GM12872 (cell line): ENCODE results near the gene PANK1.

Experiments
- TF ChIP-seq, protein P1 (sequence below): IDR thresholded peaks from 3 replicates; pipeline ENCODE4 v1.5.1; 2011; ENCODE audit warnings: low read depth, mild to moderate bottlenecking, low read length, moderate library complexity; ENCODE audit not compliant: insufficient read depth

The PANK1 gene

DNA sequence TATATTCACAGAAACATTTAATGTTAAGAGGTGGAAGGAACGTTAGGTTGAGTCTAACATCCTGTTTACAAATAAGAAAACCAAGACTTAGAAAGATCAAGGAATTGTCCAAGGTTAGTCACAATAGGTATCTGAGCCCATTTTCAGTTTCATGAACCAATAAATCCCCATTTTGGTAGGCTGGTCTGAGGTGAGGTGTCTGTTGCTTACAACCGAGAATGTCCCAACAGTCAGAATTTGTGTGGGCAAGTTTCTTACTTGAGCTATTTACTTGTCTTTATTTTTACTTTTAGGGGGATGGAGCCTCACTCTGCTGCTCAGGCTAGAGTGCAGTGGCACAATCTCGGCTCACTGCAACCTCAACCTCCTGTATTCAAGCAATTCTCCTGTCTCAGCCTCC lies 23.6 kb downstream of the PANK1 start:
- TF ChIP-seq, protein P1, sequence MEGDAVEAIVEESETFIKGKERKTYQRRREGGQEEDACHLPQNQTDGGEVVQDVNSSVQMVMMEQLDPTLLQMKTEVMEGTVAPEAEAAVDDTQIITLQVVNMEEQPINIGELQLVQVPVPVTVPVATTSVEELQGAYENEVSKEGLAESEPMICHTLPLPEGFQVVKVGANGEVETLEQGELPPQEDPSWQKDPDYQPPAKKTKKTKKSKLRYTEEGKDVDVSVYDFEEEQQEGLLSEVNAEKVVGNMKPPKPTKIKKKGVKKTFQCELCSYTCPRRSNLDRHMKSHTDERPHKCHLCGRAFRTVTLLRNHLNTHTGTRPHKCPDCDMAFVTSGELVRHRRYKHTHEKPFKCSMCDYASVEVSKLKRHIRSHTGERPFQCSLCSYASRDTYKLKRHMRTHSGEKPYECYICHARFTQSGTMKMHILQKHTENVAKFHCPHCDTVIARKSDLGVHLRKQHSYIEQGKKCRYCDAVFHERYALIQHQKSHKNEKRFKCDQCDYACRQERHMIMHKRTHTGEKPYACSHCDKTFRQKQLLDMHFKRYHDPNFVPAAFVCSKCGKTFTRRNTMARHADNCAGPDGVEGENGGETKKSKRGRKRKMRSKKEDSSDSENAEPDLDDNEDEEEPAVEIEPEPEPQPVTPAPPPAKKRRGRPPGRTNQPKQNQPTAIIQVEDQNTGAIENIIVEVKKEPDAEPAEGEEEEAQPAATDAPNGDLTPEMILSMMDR: no peak

DNA sequence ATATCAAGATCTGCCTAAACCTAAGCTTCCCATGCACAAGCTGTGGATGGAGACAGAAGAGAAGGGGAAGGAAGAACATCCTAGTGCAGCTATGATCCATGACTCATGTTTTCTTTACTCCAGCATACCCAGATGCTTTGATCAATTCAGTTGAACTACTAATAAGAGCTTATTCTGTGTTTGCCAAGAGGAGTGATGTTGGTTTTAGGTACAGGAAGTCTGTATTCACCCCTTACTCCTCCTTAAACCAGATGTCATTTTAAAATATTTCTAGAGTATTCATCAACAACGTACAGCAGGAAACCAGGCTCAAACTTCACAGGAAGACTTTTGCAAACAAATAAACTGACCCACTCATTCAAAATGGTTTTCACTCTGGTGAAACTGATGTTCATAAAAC lies 29.2 kb downstream of the PANK1 start:
- TF ChIP-seq, protein P1: no peak

DNA sequence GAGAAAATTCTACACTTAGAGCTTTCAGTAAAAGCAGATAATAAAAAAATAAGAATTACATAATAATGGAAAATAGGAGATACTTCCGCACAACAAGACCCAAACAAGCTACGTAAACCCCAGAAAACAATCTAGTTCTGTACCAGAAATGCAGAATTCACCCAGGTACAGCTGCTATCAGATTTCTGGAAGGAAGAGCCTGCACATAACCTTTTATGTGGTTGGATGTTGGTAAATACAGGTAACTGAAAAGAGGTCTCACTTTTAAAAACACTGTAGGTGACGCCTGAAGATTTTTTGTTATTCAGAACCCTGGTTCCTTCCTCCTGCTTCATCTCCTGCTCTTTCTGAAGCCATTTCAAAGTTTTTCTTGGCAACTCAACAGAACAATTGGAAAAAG lies 29.9 kb downstream of the PANK1 start:
- TF ChIP-seq, protein P1: no peak

DNA sequence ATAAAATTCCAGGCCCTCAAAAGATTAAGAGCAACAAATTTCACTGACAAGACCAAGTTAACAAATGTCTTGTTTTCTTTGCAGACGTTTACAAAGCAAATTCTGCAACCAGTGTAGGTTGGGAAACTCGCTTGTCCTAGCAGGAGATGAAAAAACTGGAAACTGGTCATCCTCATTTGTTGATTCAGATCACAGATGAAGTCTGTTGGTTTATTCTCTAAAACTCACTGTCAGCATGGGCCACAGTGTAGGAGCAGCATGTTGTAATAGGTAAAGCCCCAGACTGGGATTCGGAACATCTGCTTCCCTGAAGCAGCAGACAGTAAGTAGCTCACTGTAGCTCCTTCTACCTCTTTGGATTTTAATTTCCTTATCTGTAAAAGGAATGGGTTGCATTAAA lies 31.5 kb downstream of the PANK1 start:
- TF ChIP-seq, protein P1: no peak

DNA sequence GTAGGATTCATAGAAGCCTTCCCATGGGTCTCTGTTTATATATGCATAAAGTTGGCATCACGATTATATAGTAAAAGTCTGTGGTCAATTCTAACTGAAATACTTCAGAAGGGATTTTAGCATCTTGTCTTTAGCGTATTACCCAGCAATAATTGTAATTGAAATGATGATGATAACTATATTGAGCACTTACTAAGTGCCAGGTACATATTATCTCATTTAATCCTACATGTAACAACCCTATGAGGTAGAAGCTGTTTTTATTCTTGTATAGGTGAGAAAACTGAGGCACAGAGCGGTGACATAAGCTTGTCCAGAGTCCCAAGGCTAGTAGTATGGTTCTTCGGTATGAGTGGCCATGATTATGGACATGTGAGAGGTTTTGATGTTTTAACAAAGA lies 33.8 kb downstream of the PANK1 start:
- TF ChIP-seq, protein P1: no peak

DNA sequence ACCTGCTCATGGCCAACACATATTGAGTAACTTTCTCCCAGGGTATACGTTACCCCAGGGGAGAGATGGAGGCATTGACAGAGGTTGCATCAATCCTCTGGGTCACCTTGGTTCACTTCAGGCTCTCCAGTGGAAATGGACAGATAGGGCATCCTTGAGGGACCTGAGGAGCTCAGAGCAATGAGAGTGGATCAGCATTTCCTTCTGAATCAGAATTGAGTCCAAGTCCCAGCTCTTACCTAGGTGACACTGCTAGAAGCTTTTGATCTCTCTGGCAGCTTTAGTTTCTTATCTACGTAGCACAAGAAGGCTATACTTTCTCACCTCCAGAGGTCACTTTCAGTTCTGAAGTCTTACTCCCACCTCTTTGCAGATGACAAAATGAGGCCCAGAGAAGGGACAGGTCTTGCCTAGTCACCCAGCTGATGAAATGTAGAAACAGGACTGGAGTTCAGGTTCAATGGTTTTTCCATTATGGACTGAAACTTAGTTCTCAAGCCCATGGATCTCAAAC lies 35.2 kb downstream of the PANK1 start:
- TF ChIP-seq, protein P1: peak; percentile 25; the same call in 1 of the 3 replicates

DNA sequence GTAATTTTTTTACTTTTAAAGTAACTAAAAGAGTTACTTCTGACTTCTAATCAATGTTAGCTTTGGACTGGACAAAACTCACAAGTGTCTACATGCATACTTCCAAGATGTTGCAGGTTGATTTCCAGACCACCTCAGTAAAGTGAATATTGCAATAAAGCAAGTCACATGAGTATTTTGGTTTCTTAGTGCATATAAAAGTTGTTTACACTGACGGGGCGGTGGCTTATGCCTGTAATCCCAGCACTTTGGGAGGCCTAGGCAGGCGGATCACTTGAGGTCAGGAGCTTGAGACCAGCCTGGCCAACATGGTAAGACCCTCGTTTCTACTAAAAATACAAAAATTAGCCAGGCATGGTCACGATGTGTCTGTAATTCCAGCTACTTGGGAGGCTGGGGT lies 40.8 kb downstream of the PANK1 start:
- TF ChIP-seq, protein P1: no peak
